Measurements from ENCODE around the gene LILRA6. TPM values are rescaled to one million over a fixed set of nuclear protein-coding genes. Genes with fewer than 3 reads are reported as not detected.
"Not testable (repeated sequence)": the region's sequence is repeated elsewhere in the genome, so short reads cannot be mapped to it uniquely, and the experiment has no call there.

Gene LILRA6
- total RNA-seq, 1 experiment from 2014 or later = not detected

GRCh38 chr19:54286283-54286682, 43.7 kb upstream of the LILRA6 start:
- H3K9ac ChIP-seq (ENCODE audit: low read length); POLR2A ChIA-PET; H4K20me1 ChIP-seq (ENCODE audit: insufficient read depth); BruUV-seq (replicated peaks); DNase-seq (ENCODE audit: low read depth, low spot score); CTCF ChIA-PET; H3K4me1 ChIP-seq (ENCODE audit: control insufficient read depth in 1 of 2, insufficient read depth in 2 of 2, low read length in 2 of 2); H3K4me2 ChIP-seq (ENCODE audit: low read length); H3K79me2 ChIP-seq (ENCODE audit: insufficient read depth, low read length); H3K36me3 ChIP-seq (ENCODE audit: control insufficient read depth in 1 of 2, insufficient read depth in 2 of 2, low read length in 2 of 2); H3K9me2 ChIP-seq (ENCODE audit: insufficient read depth); H3K4me3 ChIP-seq (replicated peaks in 1 of 2; ENCODE audit: low read depth in 1 of 2, low read length in 2 of 2); H3K9me3 ChIP-seq (ENCODE audit: control insufficient read depth in 1 of 2, insufficient read depth in 1 of 2, low read depth in 1 of 2, low read length in 2 of 2); H2AFZ ChIP-seq (ENCODE audit: low read depth, low read length, poor library complexity, severe bottlenecking); intact Hi-C loops (cut with micrococcal nuclease); ATAC-seq; RAD21 ChIA-PET (ENCODE audit: low non-redundant PET in 1 of 2, low total read pairs in 2 of 2, uncharacterized antibody in 2 of 2, unreplicated experiment in 2 of 2); H3K27ac ChIP-seq (ENCODE audit: low read depth, low read length): not testable (repeated sequence)
- peaks cover 18% of the 10 kb centered on the region for H3K27me3 ChIP-seq (ENCODE audit: insufficient read depth, low read length)

- RAD21 ChIA-PET (ENCODE audit: low non-redundant PET in 1 of 2, low total read pairs in 2 of 2, uncharacterized antibody in 2 of 2, unreplicated experiment in 2 of 2); CTCF ChIA-PET; H4K20me1 ChIP-seq (ENCODE audit: insufficient read depth); H3K79me2 ChIP-seq (ENCODE audit: insufficient read depth, low read length); H3K4me2 ChIP-seq (ENCODE audit: low read length); DNase-seq (ENCODE audit: low read depth, low spot score); ATAC-seq; H3K36me3 ChIP-seq (ENCODE audit: control insufficient read depth in 1 of 2, insufficient read depth in 2 of 2, low read length in 2 of 2); POLR2A ChIA-PET; H3K4me1 ChIP-seq (ENCODE audit: control insufficient read depth in 1 of 2, insufficient read depth in 2 of 2, low read length in 2 of 2); H3K9me2 ChIP-seq (ENCODE audit: insufficient read depth); H3K9ac ChIP-seq (ENCODE audit: low read length); H3K4me3 ChIP-seq (replicated peaks in 1 of 2; ENCODE audit: low read depth in 1 of 2, low read length in 2 of 2); H3K27ac ChIP-seq (ENCODE audit: low read depth, low read length); BruUV-seq (replicated peaks); H3K9me3 ChIP-seq (ENCODE audit: control insufficient read depth in 1 of 2, insufficient read depth in 1 of 2, low read depth in 1 of 2, low read length in 2 of 2); intact Hi-C loops (cut with micrococcal nuclease); H2AFZ ChIP-seq (ENCODE audit: low read depth, low read length, poor library complexity, severe bottlenecking): not testable (repeated sequence)
- H3K27me3 ChIP-seq (ENCODE audit: insufficient read depth, low read length) = peaks cover 21% of the 10 kb centered on the region; the same call in 1 of the 2 replicates
Observed at GRCh38 chr19:54285427-54286056, 43.0 kb upstream of the LILRA6 start.

Measured in HCT116 (cell line).